Activated CD4-positive, alpha-beta memory T cell treated with anti-CD3 and anti-CD28 coated beads, Interleukin-2, amount 10 ng/mL, durations not matched to agents 7 days and 5 days (primary cell): Measurements from ENCODE around the gene TMPRSS13. TPM values are rescaled to one million over a fixed set of nuclear protein-coding genes. Genes with fewer than 3 reads are reported as not detected.
A peak's percentile ranks its signal among the peaks of the same experiment; 100 is the strongest.
"Not testable (repeated sequence)": the region's sequence is repeated elsewhere in the genome, so short reads cannot be mapped to it uniquely, and the experiment has no call there.

Experiments
- CTCF ChIA-PET: fragments of 350-600 bp; sonication (Branson Sonifier 250); formaldehyde crosslinking; loops from one replicate; lab custom pipeline; 2021; ENCODE audit warnings: antibody characterized with exemption, inconsistent platforms; lab: Charles Lee
- POLR2A ChIA-PET: fragments of 350-600 bp; sonication (Branson Sonifier 250); formaldehyde crosslinking; loops from one replicate; lab custom pipeline; 2021; ENCODE audit warnings: antibody characterized with exemption; lab: Charles Lee
- DNase-seq: peaks from one replicate; pipeline ENCODE4 v3.0.0-alpha.2; 2020
- H3K27ac Mint-ChIP-seq: one replicate; pipeline ENCODE4 v1.8.0; 2021; ENCODE audit warnings: mild to moderate bottlenecking, mixed read lengths
- H3K27me3 Mint-ChIP-seq: one replicate; pipeline ENCODE4 v1.8.0; 2021; ENCODE audit warnings: mixed read lengths
- H3K36me3 Mint-ChIP-seq: one replicate; pipeline ENCODE4 v1.8.0; 2021; ENCODE audit warnings: low read depth, mixed read lengths
- H3K4me1 Mint-ChIP-seq: one replicate; pipeline ENCODE4 v1.8.0; 2021; ENCODE audit warnings: mixed read lengths
- H3K4me3 Mint-ChIP-seq: one replicate; pipeline ENCODE4 v1.8.0; 2021; ENCODE audit warnings: mild to moderate bottlenecking, mixed read lengths
- H3K9me3 Mint-ChIP-seq: one replicate; pipeline ENCODE4 v1.8.0; 2021; ENCODE audit warnings: mixed read lengths
- total RNA-seq, 2 experiments: library from RNA; stranded (reverse); gene quantifications; one replicate each; pipeline ENCODE4 v1.2.3, GENCODE V29; 2021

TMPRSS13 gene
- total RNA-seq = 1 to 10 TPM; 1.9 to 2.2 TPM

- no peak for DNase-seq
- CTCF ChIA-PET = interaction anchor here (1.1 to 5.0 kb wide), 2 partner anchors 16 to 124 kb away, joined by 4 to 42 read pairs; no protein-coding TSS in a partner anchor
- Mint-ChIP-seq H3K9me3 (no peaks in the 10 kb centered on the region), H3K27ac (no peak within 1 kb of the TSS), H3K27me3 (peaks cover 11% of the 10 kb centered on the region), H3K4me1 (peaks cover 54% of the 10 kb centered on the region), H3K36me3 (no peaks in the 10 kb centered on the region), H3K4me3 (no peak within 1 kb of the TSS)
- POLR2A ChIA-PET = interaction anchor here (1.3 to 1.7 kb wide), 3 partner anchors 18 to 78 kb away, joined by 3 to 5 read pairs (median 3); partner anchors contain the start of gene IL10RA
These were observed at the start of gene TMPRSS13 for GRCh38 chr11:117929142-117929915. Gene TMPRSS13, minus strand, starts transcription at chr11:117929402. Its CDS starts 95 bp downstream, at chr11:117929307.

- Mint-ChIP-seq H3K9me3 (peaks cover 2% of the 10 kb centered on the region), H3K27me3 (no peaks in the 10 kb centered on the region), H3K27ac (peak overlapping the region; percentile 77), H3K4me3 (no peak overlapping the region), H3K4me1 (peaks cover 70% of the 10 kb centered on the region), H3K36me3 (peaks cover 55% of the 10 kb centered on the region)
- CTCF ChIA-PET = interaction anchor here (0.6 to 2.1 kb wide), 6 partner anchors 18 to 73 kb away, joined by 3 to 14 read pairs (median 4); no protein-coding TSS in a partner anchor
- POLR2A ChIA-PET = interaction anchor here (0.7 to 31.5 kb wide), 7 partner anchors 7 to 28 kb away, joined by 4 to 1195 read pairs (median 9); partner anchors contain the start of gene IL10RA
- no peak for DNase-seq
These were observed 49.8 kb upstream of the TMPRSS13 start for GRCh38 chr11:117978991-117979390.

DNA sequence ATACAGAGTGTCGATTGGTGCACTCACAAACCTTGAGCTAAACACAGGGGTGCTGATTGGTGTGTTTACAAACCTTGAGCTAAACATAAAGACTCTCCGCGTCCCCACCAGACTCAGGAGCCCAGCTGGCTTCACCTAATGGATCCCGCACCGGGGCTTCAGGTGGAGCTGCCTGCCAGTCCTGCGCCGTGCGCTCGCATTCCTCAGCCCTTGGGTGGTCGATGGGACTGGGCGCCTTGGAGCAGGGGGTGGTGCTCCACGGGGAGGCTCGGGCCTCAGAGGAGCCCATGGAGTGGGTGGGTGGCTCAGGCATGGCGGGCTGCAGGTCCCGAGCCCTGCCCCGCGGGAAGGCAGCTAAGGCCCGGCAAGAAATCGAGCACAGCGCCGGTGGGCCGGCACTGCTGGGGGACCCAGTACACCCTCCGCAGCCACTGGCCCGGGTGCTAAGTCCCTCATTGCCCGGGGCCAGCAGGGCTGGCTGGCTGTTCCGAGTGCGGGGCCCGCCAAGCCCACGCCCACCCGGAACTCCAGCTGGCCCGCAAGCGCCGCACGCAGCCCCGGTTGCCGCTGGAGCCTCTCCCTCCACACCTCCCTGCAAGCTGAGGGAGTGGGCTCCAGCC lies 49.2 kb upstream of the TMPRSS13 start:
- Mint-ChIP-seq H3K4me1 (peaks cover 68% of the 10 kb centered on the region), H3K27ac (peak overlapping the region; percentile 53), H3K36me3 (peaks cover 49% of the 10 kb centered on the region)
- ChIA-PET CTCF (interaction anchor here (0.6 to 2.3 kb wide), 6 partner anchors 8 to 171 kb away, joined by 3 to 10 read pairs (median 4); partner anchors contain the start of gene IL10RA), POLR2A (interaction anchor here (1.5 to 31.5 kb wide), 4 partner anchors 8 to 29 kb away, joined by 3 to 1195 read pairs (median 45); partner anchors contain the start of gene IL10RA)
- H3K4me3 Mint-ChIP-seq, H3K9me3 Mint-ChIP-seq, DNase-seq, H3K27me3 Mint-ChIP-seq: not testable (repeated sequence)

- ChIA-PET POLR2A (interaction anchor here (1.5 to 31.5 kb wide), 4 partner anchors 8 to 28 kb away, joined by 3 to 1195 read pairs (median 45); partner anchors contain the start of gene IL10RA), CTCF (interaction anchor here (1.2 to 2.3 kb wide), 4 partner anchors 9 to 170 kb away, joined by 4 to 10 read pairs (median 5); partner anchors contain the start of gene IL10RA)
- DNase-seq, H3K4me3 Mint-ChIP-seq, H3K9me3 Mint-ChIP-seq, H3K27me3 Mint-ChIP-seq: not testable (repeated sequence)
- peak overlapping the region; percentile 53 for H3K27ac Mint-ChIP-seq
- peaks cover 68% of the 10 kb centered on the region for H3K4me1 Mint-ChIP-seq
- peaks cover 45% of the 10 kb centered on the region for H3K36me3 Mint-ChIP-seq
These were observed 48.5 kb upstream of the TMPRSS13 start for GRCh38 chr11:117977612-117978264.

GRCh38 chr11:117977029-117977428 lies 47.8 kb upstream of the TMPRSS13 start:
- Mint-ChIP-seq H3K4me3 (no peak overlapping the region), H3K36me3 (peaks cover 44% of the 10 kb centered on the region), H3K9me3 (peaks cover 2% of the 10 kb centered on the region), H3K27me3 (no peaks in the 10 kb centered on the region), H3K27ac (no peak overlapping the region), H3K4me1 (peaks cover 74% of the 10 kb centered on the region)
- ChIA-PET CTCF (interaction anchor here (0.6 to 2.3 kb wide), 4 partner anchors 10 to 169 kb away, joined by 3 to 10 read pairs (median 4); partner anchors contain the start of gene IL10RA), POLR2A (interaction anchor here (5.0 to 31.5 kb wide), 3 partner anchors 9 to 27 kb away, joined by 24 to 1195 read pairs (median 66); partner anchors contain the start of gene IL10RA)
- DNase-seq = no peak

DNA sequence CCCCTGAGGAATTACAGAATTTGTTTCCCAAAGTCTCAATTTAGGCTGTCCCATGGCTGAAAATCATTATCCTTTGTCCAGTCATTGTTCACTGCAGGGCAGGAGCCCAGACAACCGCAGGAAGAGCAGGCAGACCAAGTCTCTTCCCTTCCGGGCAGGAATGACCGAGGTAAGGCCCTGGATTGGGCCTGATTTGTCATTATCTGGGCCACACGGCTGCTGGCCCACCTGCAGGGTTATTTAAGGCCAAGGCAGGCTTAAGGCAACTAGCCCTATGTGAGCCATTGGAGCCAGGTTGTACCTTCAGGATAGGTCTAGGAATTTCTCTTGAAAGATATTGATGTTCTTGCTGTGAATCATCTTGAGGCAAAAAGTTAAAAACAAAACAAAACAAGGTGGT lies 47.2 kb upstream of the TMPRSS13 start:
- Mint-ChIP-seq H3K36me3 (peaks cover 44% of the 10 kb centered on the region), H3K4me1 (peaks cover 74% of the 10 kb centered on the region), H3K9me3 (peaks cover 2% of the 10 kb centered on the region), H3K27me3 (no peaks in the 10 kb centered on the region), H3K27ac (no peak overlapping the region), H3K4me3 (no peak overlapping the region)
- POLR2A ChIA-PET = interaction anchor here (5.0 to 31.5 kb wide), 3 partner anchors 10 to 27 kb away, joined by 24 to 1195 read pairs (median 66); partner anchors contain the start of gene IL10RA
- no peak for DNase-seq
- CTCF ChIA-PET = interaction anchor here (1.2 to 2.3 kb wide), 2 partner anchors 77 to 133 kb away, joined by 3 to 10 read pairs; no protein-coding TSS in a partner anchor

DNA sequence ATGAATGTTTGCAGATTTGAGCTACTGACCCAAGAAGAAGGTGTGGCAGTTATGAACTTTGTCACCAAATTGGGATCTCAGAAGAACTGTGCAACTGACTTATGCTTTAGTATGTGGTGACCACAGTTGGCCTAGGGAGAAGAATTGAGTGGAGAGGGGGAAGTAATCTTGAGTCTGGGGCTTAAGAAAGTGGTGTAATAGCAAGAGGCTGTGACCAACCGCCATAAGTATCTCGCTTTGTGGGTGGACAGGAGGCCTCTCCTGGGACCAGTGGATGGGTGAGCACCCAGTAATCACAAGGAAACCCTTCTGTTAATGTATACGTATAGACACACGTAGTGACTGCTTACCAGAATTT lies 44.3 kb upstream of the TMPRSS13 start:
- H3K4me1 Mint-ChIP-seq = peaks cover 79% of the 10 kb centered on the region
- peaks cover 30% of the 10 kb centered on the region for H3K36me3 Mint-ChIP-seq
- H3K9me3 Mint-ChIP-seq = peaks cover 2% of the 10 kb centered on the region
- POLR2A ChIA-PET = interaction anchor here (6.7 to 31.5 kb wide), 3 partner anchors 13 to 30 kb away, joined by 52 to 1195 read pairs (median 66); partner anchors contain the start of gene IL10RA
- H3K27me3 Mint-ChIP-seq = no peaks in the 10 kb centered on the region
- H3K27ac Mint-ChIP-seq = peak overlapping the region; percentile 2
- no peak for DNase-seq
- CTCF ChIA-PET = interaction anchor here (0.9 to 1.5 kb wide), 4 partner anchors 23 to 78 kb away, joined by 3 to 4 read pairs (median 3); no protein-coding TSS in a partner anchor
- H3K4me3 Mint-ChIP-seq = no peak overlapping the region

DNA sequence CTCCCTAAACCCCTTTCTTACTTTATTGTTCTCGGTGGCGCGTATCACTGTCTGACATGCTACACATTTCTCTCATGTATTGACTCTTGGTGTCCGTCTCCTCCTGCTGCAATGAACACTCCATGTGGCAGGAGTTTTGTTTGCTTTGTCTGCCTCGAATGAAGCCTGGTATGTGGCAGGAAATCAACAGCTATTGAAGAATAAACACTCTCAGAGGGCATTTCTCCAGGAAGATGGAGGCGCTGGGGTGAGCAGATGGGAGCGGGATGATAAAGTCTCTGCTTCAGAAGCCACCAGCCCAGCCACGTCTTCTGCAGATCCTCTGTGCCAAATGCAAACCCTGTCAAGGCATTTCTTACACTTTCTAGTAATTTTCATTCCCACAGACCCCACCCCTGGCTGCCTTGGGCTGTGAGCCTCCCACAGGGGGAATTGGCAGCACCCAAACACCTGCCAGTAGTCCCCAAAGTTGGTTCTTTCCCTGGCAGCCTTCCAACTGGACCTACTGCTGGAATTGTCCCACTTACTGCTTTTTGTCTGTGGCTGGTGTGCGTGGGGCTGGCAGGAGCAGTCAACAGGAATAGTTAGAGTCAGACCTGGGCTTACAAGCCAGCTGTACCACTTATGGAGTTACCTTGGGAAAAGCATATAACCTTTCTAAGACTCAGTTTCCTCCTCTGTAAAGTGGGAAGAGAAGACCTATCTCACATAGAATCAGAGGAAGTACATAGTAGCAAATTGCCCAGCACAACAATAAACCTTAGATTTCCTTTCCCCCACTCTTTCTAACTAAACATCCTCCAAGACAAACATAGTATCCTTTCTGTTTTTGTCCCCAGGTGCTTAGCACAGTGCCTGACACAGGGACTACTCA lies 43.7 kb upstream of the TMPRSS13 start:
- POLR2A ChIA-PET = interaction anchor here (6.7 to 31.5 kb wide), 3 partner anchors 13 to 31 kb away, joined by 52 to 1195 read pairs (median 66); partner anchors contain the start of gene IL10RA
- no peaks in the 10 kb centered on the region for H3K9me3 Mint-ChIP-seq
- H3K4me1 Mint-ChIP-seq = peaks cover 78% of the 10 kb centered on the region
- H3K4me3 Mint-ChIP-seq = no peak overlapping the region
- H3K36me3 Mint-ChIP-seq = peaks cover 28% of the 10 kb centered on the region
- CTCF ChIA-PET = interaction anchor here (0.9 to 3.2 kb wide), 5 partner anchors 22 to 79 kb away, joined by 3 to 10 read pairs (median 3); no protein-coding TSS in a partner anchor
- H3K27me3 Mint-ChIP-seq = no peaks in the 10 kb centered on the region
- no peak for DNase-seq
- peak overlapping the region; percentile 2 for H3K27ac Mint-ChIP-seq

- CTCF ChIA-PET = interaction anchor here (0.6 to 3.2 kb wide), 3 partner anchors 20 to 50 kb away, joined by 4 to 10 read pairs (median 10); no protein-coding TSS in a partner anchor
- peaks cover 71% of the 10 kb centered on the region for H3K4me1 Mint-ChIP-seq
These were observed 42.8 kb upstream of the TMPRSS13 start for GRCh38 chr11:117972044-117972443.

GRCh38 chr11:117970400-117971024 lies 41.3 kb upstream of the TMPRSS13 start:
- Mint-ChIP-seq H3K27me3 (no peaks in the 10 kb centered on the region), H3K27ac (peak overlapping the region; percentile 70), H3K4me1 (peaks cover 62% of the 10 kb centered on the region), H3K9me3 (no peaks in the 10 kb centered on the region), H3K36me3 (peaks cover 12% of the 10 kb centered on the region), H3K4me3 (peak overlapping the region; percentile 29)
- ChIA-PET POLR2A (interaction anchor here (0.8 to 6.7 kb wide), 10 partner anchors 9 to 77 kb away, joined by 3 to 52 read pairs (median 4); partner anchors contain the start of gene IL10RA), CTCF (interaction anchor here (0.5 to 3.2 kb wide), 6 partner anchors 16 to 946 kb away, joined by 3 to 10 read pairs (median 3); partner anchors contain the start of gene IL10RA)
- peak; percentile 58 for DNase-seq

More at GRCh38 chr11:117972044-117972443, 42.8 kb upstream of the TMPRSS13 start:
- no peak overlapping the region for H3K4me3 Mint-ChIP-seq
- H3K36me3 Mint-ChIP-seq = peaks cover 20% of the 10 kb centered on the region
- POLR2A ChIA-PET = interaction anchor here (3.2 to 6.7 kb wide), 2 partner anchors 14 to 21 kb away, joined by 23 to 52 read pairs; partner anchors contain the start of gene IL10RA
- no peak for DNase-seq
- no peaks in the 10 kb centered on the region for H3K27me3 Mint-ChIP-seq
- H3K27ac Mint-ChIP-seq = peak overlapping the region; percentile 5
- H3K9me3 Mint-ChIP-seq = no peaks in the 10 kb centered on the region
